Measurements from ENCODE around the gene TSPY2. TPM values are rescaled to one million over a fixed set of nuclear protein-coding genes. Genes with fewer than 3 reads are reported as not detected.
"Not testable (repeated sequence)": the region's sequence is repeated elsewhere in the genome, so short reads cannot be mapped to it uniquely, and the experiment has no call there.

TSPY2 gene, protein sequence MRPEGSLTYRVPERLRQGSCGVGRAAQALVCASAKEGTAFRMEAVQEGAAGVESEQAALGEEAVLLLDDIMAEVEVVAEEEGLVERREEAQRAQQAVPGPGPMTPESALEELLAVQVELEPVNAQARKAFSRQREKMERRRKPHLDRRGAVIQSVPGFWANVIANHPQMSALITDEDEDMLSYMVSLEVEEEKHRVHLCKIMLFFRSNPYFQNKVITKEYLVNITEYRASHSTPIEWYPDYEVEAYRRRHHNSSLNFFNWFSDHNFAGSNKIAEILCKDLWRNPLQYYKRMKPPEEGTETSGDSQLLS
- not detected for total RNA-seq
- long read RNA-seq = 0 reads

DNA sequence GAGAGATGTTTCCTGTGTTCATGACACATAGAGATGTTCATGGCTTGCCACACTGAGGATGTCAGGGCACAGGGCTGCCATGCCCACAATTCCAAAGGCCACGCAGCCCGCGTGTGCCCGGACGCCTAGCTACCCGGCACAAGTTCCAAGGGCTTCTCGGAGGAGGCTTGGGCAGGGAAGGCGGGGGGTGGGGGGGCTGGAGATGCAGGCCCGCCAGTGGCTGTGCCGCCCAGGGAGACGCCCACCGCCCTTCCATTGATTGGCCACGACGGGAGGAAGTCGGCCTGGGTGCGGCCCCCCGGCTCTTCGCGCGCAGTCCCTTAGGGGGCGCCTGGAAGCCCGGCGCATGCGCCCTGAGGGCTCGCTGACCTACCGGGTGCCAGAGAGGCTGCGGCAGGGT, at the start of gene TSPY2:
Gene TSPY2, plus strand, starts transcription at position 301 of the 400 bp plus-strand sequence. Its CDS starts 46 bp downstream, at position 347.
- intact Hi-C loops (cut with DNase I, micrococcal nuclease); DNase-seq; ATAC-seq: not testable (repeated sequence)

DNA sequence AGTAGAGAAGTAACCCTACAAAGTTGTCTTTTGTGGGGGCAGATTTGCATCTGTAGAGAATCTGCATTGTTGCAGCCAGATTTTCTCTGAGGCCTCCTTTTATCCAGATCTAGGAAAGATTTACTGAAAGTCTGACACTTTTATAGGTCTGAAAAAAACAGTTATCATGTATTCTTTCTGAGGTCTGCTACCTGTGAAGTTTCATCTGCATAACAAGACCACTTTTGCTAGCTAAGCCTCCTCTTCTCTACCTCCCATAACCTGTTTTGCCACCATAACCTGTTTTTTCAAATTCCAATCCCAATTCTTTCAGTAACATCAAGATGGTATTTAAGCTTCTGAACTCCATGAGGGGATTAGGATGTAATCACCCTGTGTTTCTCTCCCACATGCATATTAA, 36.5 kb upstream of the TSPY2 start:
- DNase-seq; intact Hi-C loops (cut with DNase I, micrococcal nuclease); ATAC-seq: not testable (repeated sequence)

DNA sequence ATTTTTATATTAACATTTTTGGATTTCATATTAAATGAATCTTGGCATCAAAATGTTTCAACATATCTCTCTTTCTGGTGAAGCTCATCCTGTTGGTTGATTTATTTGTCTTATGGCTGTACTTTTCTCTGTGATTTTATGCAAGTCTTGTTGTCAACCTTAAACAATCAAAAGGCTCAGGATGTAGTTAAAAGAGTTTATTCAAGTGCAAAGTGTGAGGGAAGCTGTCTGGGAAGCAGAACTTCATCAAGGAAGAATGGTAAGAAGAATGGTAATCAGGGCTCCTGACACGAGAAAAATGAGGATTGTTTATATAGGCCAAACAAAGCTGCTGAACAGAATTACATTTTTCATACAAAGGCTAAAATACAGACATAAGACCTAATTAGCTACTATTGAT, 29.0 kb upstream of the TSPY2 start:
- intact Hi-C loops (cut with DNase I, micrococcal nuclease); ATAC-seq; DNase-seq: not testable (repeated sequence)

DNA sequence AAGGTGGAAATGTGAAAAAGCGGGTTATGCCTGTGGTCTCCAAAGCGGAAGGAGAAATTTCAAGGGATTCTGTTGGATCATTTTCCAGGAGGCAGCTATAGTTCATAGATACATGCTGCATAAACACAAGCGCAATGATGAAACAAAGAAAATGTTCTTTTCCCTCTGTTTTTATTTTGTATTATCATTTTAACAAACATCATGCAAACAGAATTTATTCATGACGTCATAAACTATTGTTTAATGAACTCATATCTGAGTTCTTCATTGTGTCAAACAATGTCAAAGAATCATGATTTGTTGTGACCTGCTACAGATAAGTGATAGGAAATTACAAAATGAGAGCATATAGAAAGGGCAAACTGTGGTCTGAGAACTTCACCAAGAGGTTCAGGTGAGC, 23.8 kb downstream of the TSPY2 start:
- DNase-seq; intact Hi-C loops (cut with DNase I, micrococcal nuclease); ATAC-seq: not testable (repeated sequence)
